ENCODE results near the gene EMID1. TPM values are rescaled to one million over a fixed set of nuclear protein-coding genes. Genes with fewer than 3 reads are reported as not detected.
A peak's percentile ranks its signal among the peaks of the same experiment; 100 is the strongest.

EMID1 gene
- total RNA-seq, 1 donor = under 0.01 TPM

- no peak overlapping the region for H3K4me3 ChIP-seq (ENCODE audit: low read depth, low read length)
- no peak for TF ChIP-seq CTCF (IDR thresholded peaks at IDR 0.05; ENCODE audit: insufficient read depth, low read depth, low read length)
- DNase-seq (ENCODE audit: low read depth) = no peak
Observed at GRCh38 chr22:29204455-29205183, 1.1 kb upstream of the EMID1 start.

GRCh38 chr22:29205252-29205593, 473 bp upstream of the EMID1 start:
- H3K4me3 ChIP-seq (ENCODE audit: low read depth, low read length) = peak overlapping the region; percentile 36
- no peak for DNase-seq (ENCODE audit: low read depth)

GRCh38 chr22:29206372-29207242, 911 bp downstream of the EMID1 start:
- peak overlapping the region; percentile 54 for H3K4me3 ChIP-seq (ENCODE audit: low read depth, low read length)
- DNase-seq (ENCODE audit: low read depth) = no peak
- no peak for TF ChIP-seq CTCF (IDR thresholded peaks at IDR 0.05; ENCODE audit: insufficient read depth, low read depth, low read length)

More at GRCh38 chr22:29205252-29205593, 473 bp upstream of the EMID1 start:
- no peak for TF ChIP-seq CTCF (IDR thresholded peaks at IDR 0.05; ENCODE audit: insufficient read depth, low read depth, low read length)

- no peak for DNase-seq (ENCODE audit: low read depth)
- H3K4me3 ChIP-seq (ENCODE audit: low read depth, low read length) = no peak overlapping the region
Observed at GRCh38 chr22:29207243-29207550, 1.5 kb downstream of the EMID1 start.

GRCh38 chr22:29207562-29208501, 2.1 kb downstream of the EMID1 start:
- no peak overlapping the region for H3K4me3 ChIP-seq (ENCODE audit: low read depth, low read length)
- DNase-seq (ENCODE audit: low read depth) = no peak
- TF ChIP-seq CTCF (IDR thresholded peaks at IDR 0.05; ENCODE audit: insufficient read depth, low read depth, low read length) = no peak

More at GRCh38 chr22:29207243-29207550, 1.5 kb downstream of the EMID1 start:
- TF ChIP-seq CTCF (IDR thresholded peaks at IDR 0.05; ENCODE audit: insufficient read depth, low read depth, low read length) = no peak

GRCh38 chr22:29208502-29208862, 2.8 kb downstream of the EMID1 start:
- DNase-seq (ENCODE audit: low read depth) = no peak
- no peak for TF ChIP-seq CTCF (IDR thresholded peaks at IDR 0.05; ENCODE audit: insufficient read depth, low read depth, low read length)
- H3K4me3 ChIP-seq (ENCODE audit: low read depth, low read length) = no peak overlapping the region

All from fibroblast of villous mesenchyme (primary cell).